PC-3 (cell line): ENCODE data around the gene TMEM130.

ENCODE experiments used
- CTCF ChIP-seq: fragments of 300-600 bp; sonication (generic); conservative IDR thresholded peaks from 2 replicates; pipeline ENCODE4 v1.5.1; 2017; ENCODE audit warnings: antibody characterized with exemption, low read depth, mild to moderate bottlenecking, low read length
- EZH2 ChIP-seq: fragments of 300-600 bp; sonication (generic); IDR thresholded peaks from one replicate; pipeline ENCODE4 v1.6.1; 2017; ENCODE audit warnings: antibody characterized with exemption, mild to moderate bottlenecking, low read length; ENCODE audit not compliant: unreplicated experiment

DNA sequence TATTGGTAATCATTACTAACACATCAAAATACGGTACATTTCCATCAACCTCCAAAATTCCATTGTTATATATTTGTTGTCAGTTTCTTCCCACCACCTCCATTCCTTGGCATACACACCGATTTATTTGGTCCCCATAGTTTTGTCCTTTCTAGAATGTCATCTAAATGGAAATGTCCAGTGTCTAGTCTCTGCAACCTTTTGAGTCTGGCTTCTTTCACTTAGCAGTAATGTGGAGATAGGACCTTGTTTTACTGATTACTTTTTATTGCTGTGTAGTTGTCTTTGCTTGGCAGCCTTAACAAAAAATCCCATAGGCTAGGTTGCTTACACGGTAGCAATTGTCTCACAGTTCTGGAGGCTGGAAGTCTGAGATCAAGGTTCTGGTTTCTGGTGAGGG, 31.0 kb upstream of the TMEM130 start:
- no peak for TF ChIP-seq CTCF
- TF ChIP-seq EZH2, result no peak
